Measurements from ENCODE around the gene PVR.
A peak's percentile ranks its signal among the peaks of the same experiment; 100 is the strongest.

The PVR gene

DNA sequence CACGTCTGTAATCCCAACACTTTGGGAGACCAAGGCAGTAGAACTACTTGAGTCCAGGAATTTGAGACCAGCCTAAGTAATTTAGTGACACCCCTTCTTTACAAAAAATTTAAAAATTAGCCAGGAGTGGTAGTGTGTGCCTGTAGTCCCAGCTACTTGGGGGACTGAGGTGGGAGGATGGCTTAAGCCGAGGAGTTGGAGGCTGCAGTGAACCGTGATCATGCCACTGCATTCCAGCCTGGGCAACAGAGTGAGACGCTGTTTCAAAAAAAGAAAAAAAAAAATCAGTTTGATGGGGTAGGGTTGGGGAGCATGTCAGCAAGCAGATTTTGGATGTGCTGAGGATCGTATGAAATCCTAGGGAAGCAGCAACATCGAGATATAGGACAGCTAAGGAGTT, 31.8 kb downstream of the PVR start:
- TF ChIP-seq, protein P1, sequence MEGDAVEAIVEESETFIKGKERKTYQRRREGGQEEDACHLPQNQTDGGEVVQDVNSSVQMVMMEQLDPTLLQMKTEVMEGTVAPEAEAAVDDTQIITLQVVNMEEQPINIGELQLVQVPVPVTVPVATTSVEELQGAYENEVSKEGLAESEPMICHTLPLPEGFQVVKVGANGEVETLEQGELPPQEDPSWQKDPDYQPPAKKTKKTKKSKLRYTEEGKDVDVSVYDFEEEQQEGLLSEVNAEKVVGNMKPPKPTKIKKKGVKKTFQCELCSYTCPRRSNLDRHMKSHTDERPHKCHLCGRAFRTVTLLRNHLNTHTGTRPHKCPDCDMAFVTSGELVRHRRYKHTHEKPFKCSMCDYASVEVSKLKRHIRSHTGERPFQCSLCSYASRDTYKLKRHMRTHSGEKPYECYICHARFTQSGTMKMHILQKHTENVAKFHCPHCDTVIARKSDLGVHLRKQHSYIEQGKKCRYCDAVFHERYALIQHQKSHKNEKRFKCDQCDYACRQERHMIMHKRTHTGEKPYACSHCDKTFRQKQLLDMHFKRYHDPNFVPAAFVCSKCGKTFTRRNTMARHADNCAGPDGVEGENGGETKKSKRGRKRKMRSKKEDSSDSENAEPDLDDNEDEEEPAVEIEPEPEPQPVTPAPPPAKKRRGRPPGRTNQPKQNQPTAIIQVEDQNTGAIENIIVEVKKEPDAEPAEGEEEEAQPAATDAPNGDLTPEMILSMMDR (IDR thresholded peaks at IDR 0.05): no peak
- no peak overlapping the region for H3K4me2 ChIP-seq (ENCODE audit: low read length)
- H2AFZ ChIP-seq: no peak overlapping the region
- H3K36me3 ChIP-seq (ENCODE audit: control insufficient read depth, insufficient read depth, low read length): no peaks in the 10 kb centered on the region
- H3K4me1 ChIP-seq: peaks cover 5% of the 10 kb centered on the region
- no peak overlapping the region for H3K27ac ChIP-seq
- no peak overlapping the region for H3K4me3 ChIP-seq (ENCODE audit: low read depth, low read length)
- no peaks in the 10 kb centered on the region for H3K79me2 ChIP-seq
- H3K9ac ChIP-seq: no peak overlapping the region
- H3K27me3 ChIP-seq (ENCODE audit: control insufficient read depth, insufficient read depth, low read length): no peaks in the 10 kb centered on the region
- no peaks in the 10 kb centered on the region for H3K9me3 ChIP-seq (ENCODE audit: control insufficient read depth, low read length)

DNA sequence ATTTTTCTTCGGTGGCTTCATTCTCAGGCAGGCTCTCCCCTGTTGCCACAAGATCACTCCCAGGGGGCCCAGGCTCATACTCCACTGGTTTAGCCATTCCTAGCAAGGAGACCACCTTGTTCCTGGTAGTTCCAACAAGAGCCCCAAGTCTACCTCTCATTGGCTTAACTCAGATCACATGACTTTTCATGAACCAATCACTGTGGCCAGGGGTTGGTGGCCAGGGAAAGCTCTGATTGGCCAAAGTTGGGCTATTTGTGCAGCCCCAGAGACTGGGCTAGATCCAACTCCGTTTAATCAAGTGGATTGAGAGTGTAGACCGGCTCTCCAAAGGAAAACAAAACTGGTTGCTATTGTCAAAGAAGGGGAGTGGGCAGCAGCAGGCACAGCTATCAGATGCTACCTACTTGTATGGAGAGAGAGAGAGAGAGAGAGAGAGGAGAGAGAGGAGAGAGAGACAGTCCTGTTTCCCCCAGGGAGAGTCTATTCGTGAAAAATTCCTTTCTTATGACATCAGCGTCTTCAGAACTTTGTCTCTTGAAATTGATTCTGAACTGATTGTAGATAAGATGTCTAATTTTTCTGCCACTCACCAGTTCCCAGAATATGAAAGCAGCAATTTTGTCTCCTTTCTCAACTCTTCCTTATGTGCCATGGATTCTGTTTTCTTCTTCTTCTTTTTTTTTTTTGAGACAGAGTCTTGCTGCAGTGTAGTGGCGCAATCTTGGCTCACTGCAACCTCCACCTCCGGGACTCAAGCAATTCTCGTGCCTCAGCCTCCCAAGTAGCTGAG, 33.5 kb downstream of the PVR start:
- no peaks in the 10 kb centered on the region for H3K36me3 ChIP-seq (ENCODE audit: control insufficient read depth, insufficient read depth, low read length)
- no peak overlapping the region for H3K4me3 ChIP-seq (ENCODE audit: low read depth, low read length)
- TF ChIP-seq, protein P1 (IDR thresholded peaks at IDR 0.05): no peak

DNA sequence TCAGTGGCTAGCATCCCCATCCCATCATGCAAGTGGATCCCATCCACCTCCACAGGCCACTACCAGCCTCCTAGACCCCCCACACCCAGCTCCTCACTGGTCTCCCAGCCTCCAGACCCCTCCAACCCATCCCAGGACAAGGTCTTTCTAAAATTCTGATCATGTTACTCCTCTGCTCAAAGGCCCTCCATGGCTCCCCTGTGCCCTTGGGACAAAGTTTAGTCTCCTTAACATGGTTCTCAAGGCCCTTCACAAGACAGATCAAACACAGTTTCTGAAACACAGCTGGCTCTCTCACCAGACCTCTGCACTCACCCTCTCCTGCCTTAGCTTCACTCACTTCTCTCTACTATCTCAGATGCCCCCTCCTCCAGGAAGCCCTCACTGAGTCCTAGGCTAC, 36.8 kb downstream of the PVR start:
- Histone ChIP-seq H3K79me2 (no peaks in the 10 kb centered on the region), H3K4me2 (ENCODE audit: low read length) (no peak overlapping the region), H3K36me3 (ENCODE audit: control insufficient read depth, insufficient read depth, low read length) (no peaks in the 10 kb centered on the region), H3K27ac (no peak overlapping the region), H3K4me3 (ENCODE audit: low read depth, low read length) (no peak overlapping the region), H3K27me3 (ENCODE audit: control insufficient read depth, insufficient read depth, low read length) (no peaks in the 10 kb centered on the region), H3K4me1 (peaks cover 5% of the 10 kb centered on the region), H3K9ac (no peak overlapping the region), H2AFZ (no peak overlapping the region), H3K9me3 (ENCODE audit: control insufficient read depth, low read length) (no peaks in the 10 kb centered on the region)
- TF ChIP-seq, protein P1 (IDR thresholded peaks at IDR 0.05): no peak

More for the DNA sequence above, 33.5 kb downstream of the PVR start:
- Histone ChIP-seq H3K9me3 (ENCODE audit: control insufficient read depth, low read length) (no peaks in the 10 kb centered on the region), H3K4me1 (peaks cover 5% of the 10 kb centered on the region), H3K27me3 (ENCODE audit: control insufficient read depth, insufficient read depth, low read length) (no peaks in the 10 kb centered on the region), H2AFZ (peak overlapping the region; percentile 49), H3K79me2 (no peaks in the 10 kb centered on the region), H3K27ac (no peak overlapping the region), H3K9ac (no peak overlapping the region), H3K4me2 (ENCODE audit: low read length) (no peak overlapping the region)

DNA sequence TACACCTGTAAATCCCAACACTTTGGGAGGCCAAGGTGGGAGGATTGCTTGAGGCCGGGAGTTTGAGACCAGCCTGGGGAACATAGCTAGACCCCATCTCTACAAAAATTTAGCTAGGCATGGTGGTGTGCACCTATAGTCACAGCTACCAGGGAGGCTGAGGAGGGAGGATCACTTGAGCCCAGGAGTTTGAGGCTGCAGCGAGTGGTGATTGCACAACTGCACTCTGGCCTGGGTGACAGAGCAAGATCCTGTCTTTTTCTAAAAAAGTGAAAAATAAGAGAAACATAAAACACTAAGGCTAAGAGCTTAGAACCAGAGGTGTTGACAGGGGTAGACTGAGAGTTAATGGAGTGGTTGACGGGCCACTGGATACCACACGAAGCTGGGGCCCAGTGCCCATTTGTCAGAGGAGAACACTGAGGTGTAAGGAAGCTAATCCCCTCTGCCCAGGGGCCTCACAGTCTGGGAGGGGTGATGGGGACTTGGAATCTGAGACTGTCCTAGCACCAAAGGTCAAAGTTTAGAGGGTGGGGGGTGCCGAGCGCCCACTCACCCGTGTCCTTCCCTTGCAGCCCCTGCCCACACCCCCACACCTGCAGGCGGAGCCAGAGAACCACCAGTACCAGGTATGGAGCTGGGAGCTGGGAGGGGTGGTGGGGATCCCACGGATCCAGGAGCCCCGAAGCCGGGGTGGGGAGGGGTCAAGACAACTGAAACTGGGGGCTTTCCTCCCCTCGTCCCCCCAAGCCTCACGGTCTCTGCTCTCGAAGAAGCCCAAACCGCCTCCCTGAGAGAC, 38.5 kb downstream of the PVR start:
- Histone ChIP-seq H3K27ac (no peak overlapping the region), H3K4me3 (ENCODE audit: low read depth, low read length) (no peak overlapping the region), H3K36me3 (ENCODE audit: control insufficient read depth, insufficient read depth, low read length) (no peaks in the 10 kb centered on the region), H3K27me3 (ENCODE audit: control insufficient read depth, insufficient read depth, low read length) (no peaks in the 10 kb centered on the region), H3K4me1 (peaks cover 5% of the 10 kb centered on the region), H3K4me2 (ENCODE audit: low read length) (no peak overlapping the region), H3K9ac (no peak overlapping the region), H3K79me2 (no peaks in the 10 kb centered on the region), H2AFZ (no peak overlapping the region), H3K9me3 (ENCODE audit: control insufficient read depth, low read length) (no peaks in the 10 kb centered on the region)
- TF ChIP-seq, protein P1 (IDR thresholded peaks at IDR 0.05): no peak
